Ascending aorta (tissue), 2 donors: Measurements from ENCODE around the gene UBN1. TPM values are rescaled to one million over a fixed set of nuclear protein-coding genes. Genes with fewer than 3 reads are reported as not detected.

Experiments used
- DNase-seq, 2 donors: peaks; one replicate each; pipeline ENCODE4 v3.0.0-alpha.2; 2019; ENCODE audit warnings: low spot score in 2 of 2
- H3K27ac ChIP-seq, 2 donors: fragments of 200-600 bp; sonication (generic); one replicate each; pipeline ENCODE4 v1.5.1; 2016 to 2017; ENCODE audit warnings: mild to moderate bottlenecking in 1 of 2
- H3K27me3 ChIP-seq: fragments of 200-600 bp; sonication (generic); one replicate; pipeline ENCODE4 v1.5.1; 2017
- H3K36me3 ChIP-seq, 2 donors: fragments of 200-600 bp; sonication (generic); one replicate each; pipeline ENCODE4 v1.5.1; 2016
- H3K4me1 ChIP-seq, 2 donors: fragments of 200-600 bp; sonication (generic); one replicate each; pipeline ENCODE4 v1.5.1; 2016 to 2017; ENCODE audit warnings: mild to moderate bottlenecking in 1 of 2
- H3K4me3 ChIP-seq, 2 donors: fragments of 200-600 bp; sonication (generic); one replicate each; pipeline ENCODE4 v1.5.1; 2016 to 2017; ENCODE audit warnings: mild to moderate bottlenecking in 1 of 2
- H3K9me3 ChIP-seq, 2 donors: fragments of 200-600 bp; sonication (generic); one replicate each; pipeline ENCODE4 v1.5.1; 2016
- CTCF ChIP-seq, 3 experiments: fragments of 200-600 bp in 2 of 3; fragments of 450-650 bp in 1 of 3; sonication (generic) in 2 of 3; IDR thresholded peaks; one replicate each; pipeline ENCODE4 v1.5.1; 2016 to 2019; ENCODE audit warnings: antibody characterized with exemption in 3 of 3, mild to moderate bottlenecking in 1 of 3, moderate library complexity in 1 of 3
- intact Hi-C: fragments of 100-400 bp; cut with DNase I; formaldehyde crosslinking; loops from one replicate; pipeline ENCODE4 v1.15.1; 2023
- total RNA-seq: library from RNA; depleted of rRNA; stranded (reverse); fragments of >200 nt; gene quantifications from one replicate; pipeline ENCODE4 v1.1.0, GENCODE V29; 2016

Gene UBN1
- total RNA-seq, 1 donor from 2014 or later: 31.8 TPM

- no peak for TF ChIP-seq CTCF (IDR thresholded peaks at IDR 0.05)
These were observed 13.6 kb downstream of the UBN1 start for GRCh38 chr16:4860727-4861342.

GRCh38 chr16:4862639-4863038 lies 15.4 kb downstream of the UBN1 start:
- H3K36me3 ChIP-seq: peaks cover 42 to 45% of the 10 kb centered on the region in 2 donors
- H3K27me3 ChIP-seq: no peaks in the 10 kb centered on the region
- no peak for TF ChIP-seq CTCF (IDR thresholded peaks at IDR 0.05)
- DNase-seq: peak in 1 of 2 donors; percentile 56
- no peak overlapping the region for H3K27ac ChIP-seq
- H3K9me3 ChIP-seq: no peaks in the 10 kb centered on the region
- H3K4me1 ChIP-seq: no peaks in the 10 kb centered on the region
- no peak overlapping the region for H3K4me3 ChIP-seq
- intact Hi-C loops: no loop called here

More at GRCh38 chr16:4860727-4861342, 13.6 kb downstream of the UBN1 start:
- intact Hi-C loops: no loop called here
- no peaks in the 10 kb centered on the region for H3K9me3 ChIP-seq
- H3K36me3 ChIP-seq: peaks cover 45 to 59% of the 10 kb centered on the region in 2 donors
- no peak overlapping the region for H3K4me3 ChIP-seq
- no peak overlapping the region for H3K27ac ChIP-seq
- no peak for DNase-seq
- no peaks in the 10 kb centered on the region for H3K4me1 ChIP-seq
- H3K27me3 ChIP-seq: no peaks in the 10 kb centered on the region

- Histone ChIP-seq H3K4me3 (no peak overlapping the region), H3K9me3 (no peaks in the 10 kb centered on the region), H3K27ac (no peak overlapping the region), H3K4me1 (no peaks in the 10 kb centered on the region), H3K27me3 (no peaks in the 10 kb centered on the region), H3K36me3 (peaks cover 26 to 27% of the 10 kb centered on the region in 2 donors)
- DNase-seq: no peak
- no peak for TF ChIP-seq CTCF (IDR thresholded peaks at IDR 0.05)
- intact Hi-C loops: no loop called here
These were observed 17.4 kb downstream of the UBN1 start for GRCh38 chr16:4864728-4865127.

- no peak for TF ChIP-seq CTCF (IDR thresholded peaks at IDR 0.05)
- intact Hi-C loops: no loop called here
- no peak overlapping the region for H3K4me3 ChIP-seq
- no peaks in the 10 kb centered on the region for H3K4me1 ChIP-seq
- peaks cover 24 to 25% of the 10 kb centered on the region in 2 donors for H3K36me3 ChIP-seq
- no peak for DNase-seq
- H3K9me3 ChIP-seq: no peaks in the 10 kb centered on the region
- no peak overlapping the region for H3K27ac ChIP-seq
- H3K27me3 ChIP-seq: no peaks in the 10 kb centered on the region
These were observed 18.1 kb downstream of the UBN1 start for GRCh38 chr16:4865231-4865860.

GRCh38 chr16:4866586-4866985 lies 19.3 kb downstream of the UBN1 start:
- Histone ChIP-seq H3K36me3 (peaks cover 21 to 25% of the 10 kb centered on the region in 2 donors), H3K9me3 (no peaks in the 10 kb centered on the region), H3K4me1 (no peaks in the 10 kb centered on the region), H3K27ac (no peak overlapping the region), H3K27me3 (no peaks in the 10 kb centered on the region), H3K4me3 (no peak overlapping the region)
- TF ChIP-seq CTCF (IDR thresholded peaks at IDR 0.05): no peak
- DNase-seq: no peak
- intact Hi-C loops: no loop called here
